ENCODE data around the gene CLCN2.

CLCN2 gene

DNA sequence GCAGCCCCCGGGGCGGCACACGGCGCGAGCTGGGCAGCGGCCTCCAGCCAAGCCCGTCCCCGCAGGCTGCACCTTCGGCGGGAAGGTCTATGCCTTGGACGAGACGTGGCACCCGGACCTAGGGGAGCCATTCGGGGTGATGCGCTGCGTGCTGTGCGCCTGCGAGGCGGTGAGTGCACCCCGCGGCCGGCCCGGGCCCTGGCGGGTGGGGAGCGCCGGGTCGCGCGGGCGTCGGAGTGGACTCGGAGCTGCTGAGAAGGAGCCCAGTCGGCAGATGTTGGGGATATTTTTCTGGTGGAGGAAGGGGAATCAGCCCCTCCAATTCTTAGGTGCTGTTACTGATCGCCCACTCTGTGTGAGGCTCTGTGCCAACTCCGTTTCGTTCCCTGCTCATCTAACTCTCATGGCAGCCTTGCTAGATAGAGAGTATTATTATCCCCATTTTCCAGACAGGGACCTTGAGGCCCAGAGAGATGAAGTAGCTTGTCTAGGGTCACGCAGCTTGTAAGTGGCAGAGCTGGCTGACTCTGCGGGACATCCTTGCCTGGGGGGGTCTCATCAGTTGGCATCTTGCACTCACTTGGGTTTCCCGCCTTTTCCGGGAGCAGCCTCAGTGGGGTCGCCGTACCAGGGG, 19.3 kb upstream of the CLCN2 start:
- DNase-seq (ENCODE audit: low spot score), result no peak

DNA sequence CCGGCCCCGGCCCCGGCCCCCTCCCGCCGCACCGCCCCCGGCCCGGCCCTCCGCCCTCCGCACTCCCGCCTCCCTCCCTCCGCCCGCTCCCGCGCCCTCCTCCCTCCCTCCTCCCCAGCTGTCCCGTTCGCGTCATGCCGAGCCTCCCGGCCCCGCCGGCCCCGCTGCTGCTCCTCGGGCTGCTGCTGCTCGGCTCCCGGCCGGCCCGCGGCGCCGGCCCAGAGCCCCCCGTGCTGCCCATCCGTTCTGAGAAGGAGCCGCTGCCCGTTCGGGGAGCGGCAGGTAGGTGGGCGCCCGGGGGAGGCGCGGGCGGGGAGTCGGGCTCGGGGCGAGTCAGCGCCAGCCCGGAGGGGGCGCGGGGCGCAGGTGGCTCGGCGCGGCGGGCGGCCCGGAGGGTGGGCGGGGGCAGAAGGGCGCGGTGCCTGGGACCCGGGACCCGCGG, 18.8 kb upstream of the CLCN2 start:
- DNase-seq (ENCODE audit: low spot score), result no peak

DNA sequence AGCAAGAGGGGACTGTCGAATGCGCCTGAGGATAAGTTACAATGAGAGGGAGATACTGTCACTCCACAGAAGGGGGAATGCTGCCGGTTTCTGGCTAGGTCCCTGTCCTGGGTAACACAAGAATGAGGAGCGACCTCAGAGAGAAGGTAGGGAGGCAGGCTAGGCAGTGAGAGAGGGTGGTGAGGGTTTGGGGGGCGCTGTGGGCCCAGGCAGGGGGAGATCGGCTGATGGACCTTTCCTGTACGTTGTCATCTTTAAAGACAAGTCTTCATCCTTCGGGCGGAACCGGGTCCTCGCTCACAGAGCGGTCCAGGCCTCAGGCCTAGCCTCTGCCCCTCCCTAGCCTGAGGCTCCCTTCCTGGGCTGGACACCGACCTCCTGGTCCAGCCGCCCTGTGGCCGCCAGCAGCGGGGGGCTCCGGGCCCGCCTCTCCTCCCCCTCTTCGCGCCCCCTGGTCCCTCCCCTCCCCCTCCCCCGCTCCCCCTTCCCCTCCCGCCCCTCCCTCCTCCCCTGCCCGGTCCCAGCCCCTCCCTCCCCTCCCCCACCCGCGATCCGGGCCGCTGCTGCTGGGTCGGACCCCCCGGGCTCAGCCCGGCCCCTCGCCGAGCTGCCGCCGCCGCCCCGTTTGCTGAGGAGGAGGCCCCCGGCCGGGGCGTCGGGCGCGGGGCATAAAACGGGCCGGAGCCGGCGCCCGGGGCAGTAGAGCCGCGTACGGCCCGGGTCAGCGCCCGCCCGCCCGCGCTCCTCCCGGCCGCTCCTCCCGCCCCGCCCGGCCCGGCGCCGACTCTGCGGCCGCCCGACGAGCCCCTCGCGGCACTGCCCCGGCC, 18.2 kb upstream of the CLCN2 start, which contains the start of gene CHRD:
CHRD (plus strand) TSS at position 697 of the 827 bp plus-strand sequence. CDS start 265 bp downstream, outside the sequence.
- no peak for DNase-seq (ENCODE audit: low spot score)

DNA sequence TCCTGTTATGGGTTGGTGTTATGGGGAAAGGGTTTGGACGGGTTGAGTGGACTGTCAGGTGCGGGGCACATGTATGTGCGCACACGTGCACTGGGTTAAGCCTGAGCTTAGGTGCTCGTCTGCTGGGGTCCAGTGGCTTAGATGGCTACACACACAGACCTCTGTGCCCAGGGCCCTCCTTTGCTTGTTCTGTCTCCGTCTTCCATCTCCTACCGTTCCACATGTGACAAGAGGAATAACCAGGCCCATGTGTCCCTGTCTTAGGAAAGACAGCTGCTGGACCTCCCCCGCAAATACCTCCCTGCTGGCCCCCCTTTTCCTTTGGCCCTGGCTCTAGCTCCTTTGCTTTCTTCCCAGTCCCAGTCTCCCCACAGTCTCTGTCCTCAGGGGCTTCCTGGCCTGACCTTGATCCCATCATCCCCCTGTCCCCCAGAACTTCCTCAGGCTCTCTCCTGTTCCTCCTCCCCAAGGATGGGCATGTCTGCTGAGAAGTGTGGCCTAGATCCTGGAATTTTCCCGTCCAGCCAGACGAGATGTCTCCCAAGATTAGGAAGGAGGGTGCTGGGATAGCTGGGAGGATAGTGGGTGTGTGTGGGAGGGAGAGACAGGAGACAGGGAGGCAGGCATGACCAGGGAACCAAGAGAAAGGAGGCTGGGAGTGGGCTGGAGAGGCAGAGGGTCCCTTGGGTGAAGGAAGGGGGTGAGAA, 17.4 kb upstream of the CLCN2 start:
- DNase-seq (ENCODE audit: low spot score), result no peak

DNA sequence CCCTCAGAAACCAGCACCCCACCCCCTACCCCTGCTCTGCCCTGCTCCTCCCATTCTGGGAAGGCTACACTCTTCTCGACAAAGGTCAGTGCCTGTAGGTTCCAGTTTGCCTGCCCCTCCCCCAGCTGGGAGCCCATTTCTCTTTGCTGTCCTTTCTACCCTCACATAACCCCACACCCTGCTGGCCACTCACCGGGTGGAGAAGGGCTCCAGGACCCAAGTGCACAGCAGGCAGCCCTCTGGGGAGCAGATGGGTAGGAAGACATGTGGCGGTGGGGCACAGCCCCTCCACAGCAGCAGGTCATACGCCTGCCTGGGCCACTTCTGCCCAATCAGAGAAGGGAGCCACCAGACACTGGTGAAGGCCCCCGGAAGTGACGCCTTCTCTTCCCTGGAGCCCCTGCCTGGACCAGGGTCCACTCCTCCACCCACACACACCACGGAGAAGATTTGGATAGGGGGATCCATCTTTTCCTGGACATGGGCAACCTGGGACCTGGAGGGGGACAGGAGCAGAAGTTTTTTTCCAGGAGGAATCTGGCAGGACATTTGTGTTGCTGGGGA, 16.6 kb upstream of the CLCN2 start, which contains the start of gene THPO:
THPO (minus strand) TSS at position 326 of the 564 bp plus-strand sequence. CDS start 1,948 bp downstream, outside the sequence.
- DNase-seq (ENCODE audit: low spot score), result no peak

DNA sequence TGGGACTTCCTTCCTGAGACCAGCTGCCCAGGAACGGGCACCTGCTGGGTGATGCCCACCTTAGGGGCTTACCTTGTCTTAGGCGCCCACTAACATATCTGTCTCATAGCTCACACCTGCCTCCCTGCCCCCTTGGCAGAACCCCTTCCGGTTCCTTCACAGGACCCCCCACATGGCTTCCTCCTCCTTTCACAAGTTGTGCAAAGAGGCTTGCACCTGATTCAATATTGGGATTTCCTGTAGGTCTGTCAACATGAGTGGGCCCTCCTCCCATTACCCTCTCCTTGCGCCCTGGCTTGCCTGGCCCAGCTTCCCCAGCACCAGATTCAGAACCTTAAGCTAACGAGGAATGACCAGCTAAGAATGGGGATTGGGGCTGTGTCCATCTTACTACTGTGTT, 16.0 kb upstream of the CLCN2 start:
- DNase-seq (ENCODE audit: low spot score), result no peak

DNA sequence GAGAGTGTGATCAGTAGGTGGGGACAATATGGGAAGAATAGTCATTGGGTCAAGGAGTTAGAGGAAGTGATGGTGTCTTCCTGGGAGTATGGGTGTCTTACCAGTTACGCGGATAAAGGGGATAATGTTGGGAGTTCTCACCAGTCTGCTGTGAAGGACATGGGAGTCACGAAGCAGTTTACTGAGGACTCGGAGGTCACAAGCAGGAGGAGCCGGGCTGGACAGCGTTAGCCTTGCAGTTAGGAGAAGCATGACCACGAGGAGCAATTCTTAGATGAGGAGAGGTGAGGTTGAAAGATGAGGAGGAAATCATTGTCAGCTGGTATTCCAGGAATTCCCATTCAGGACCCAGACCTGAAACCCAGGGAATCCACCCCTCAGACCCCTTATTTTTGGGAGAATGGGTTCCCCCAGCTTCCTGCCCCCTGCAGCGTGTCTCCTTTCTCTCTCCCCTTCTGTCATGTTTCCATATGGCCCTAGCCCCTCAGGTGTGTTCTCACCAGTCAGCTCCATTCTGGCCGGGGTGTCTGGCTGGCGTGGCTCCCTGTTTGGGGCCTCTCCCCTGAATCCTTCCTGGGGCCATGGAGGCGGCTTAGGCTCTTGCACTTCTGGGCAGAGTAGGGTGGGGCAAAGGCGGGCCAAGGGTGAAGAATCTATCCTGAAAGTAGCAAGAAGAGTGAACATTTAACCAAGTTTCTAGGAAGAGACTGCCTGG, 14.5 kb upstream of the CLCN2 start:
- DNase-seq (ENCODE audit: low spot score), result no peak

DNA sequence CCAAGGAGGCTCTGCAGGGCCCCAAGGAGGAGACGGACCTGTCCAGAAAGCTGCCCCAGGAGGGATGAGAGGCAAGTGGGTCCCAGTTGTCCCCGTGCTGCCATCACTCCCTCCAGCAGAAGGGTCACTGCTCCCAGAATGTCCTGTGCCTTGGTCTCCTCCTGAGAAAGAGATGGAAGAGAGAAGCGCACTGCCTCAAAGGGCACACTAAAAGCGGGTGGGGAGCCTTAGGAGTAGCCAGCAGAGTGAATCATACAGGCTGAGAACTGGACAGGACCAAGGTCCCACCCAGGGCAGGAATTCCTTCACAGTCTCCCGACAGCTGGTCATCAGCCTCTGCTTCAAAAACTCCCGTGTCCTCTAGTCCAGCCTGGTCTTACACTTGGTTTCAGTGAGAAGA, 12.0 kb upstream of the CLCN2 start:
- no peak for DNase-seq (ENCODE audit: low spot score)

DNA sequence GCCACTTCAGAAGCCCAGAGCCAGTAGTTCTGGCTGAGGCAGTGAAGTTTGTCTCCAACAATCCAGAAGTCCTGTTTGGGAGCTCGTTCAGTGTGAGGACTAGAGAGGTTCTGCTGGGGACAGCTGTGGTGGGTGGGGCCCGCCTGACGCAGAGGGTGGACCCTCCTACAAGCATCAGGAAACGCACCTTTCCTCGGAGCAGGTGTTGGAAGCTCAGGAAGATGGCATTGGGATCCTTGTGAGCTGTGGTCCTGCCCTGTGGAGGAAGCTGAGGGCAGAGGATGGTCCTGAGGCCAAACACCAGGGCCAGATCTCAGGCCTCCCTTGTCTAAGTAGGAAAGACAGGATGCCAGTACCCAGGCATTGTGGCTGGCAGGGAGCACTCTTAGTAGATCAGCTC, 11.5 kb upstream of the CLCN2 start:
- DNase-seq (ENCODE audit: low spot score), result no peak

DNA sequence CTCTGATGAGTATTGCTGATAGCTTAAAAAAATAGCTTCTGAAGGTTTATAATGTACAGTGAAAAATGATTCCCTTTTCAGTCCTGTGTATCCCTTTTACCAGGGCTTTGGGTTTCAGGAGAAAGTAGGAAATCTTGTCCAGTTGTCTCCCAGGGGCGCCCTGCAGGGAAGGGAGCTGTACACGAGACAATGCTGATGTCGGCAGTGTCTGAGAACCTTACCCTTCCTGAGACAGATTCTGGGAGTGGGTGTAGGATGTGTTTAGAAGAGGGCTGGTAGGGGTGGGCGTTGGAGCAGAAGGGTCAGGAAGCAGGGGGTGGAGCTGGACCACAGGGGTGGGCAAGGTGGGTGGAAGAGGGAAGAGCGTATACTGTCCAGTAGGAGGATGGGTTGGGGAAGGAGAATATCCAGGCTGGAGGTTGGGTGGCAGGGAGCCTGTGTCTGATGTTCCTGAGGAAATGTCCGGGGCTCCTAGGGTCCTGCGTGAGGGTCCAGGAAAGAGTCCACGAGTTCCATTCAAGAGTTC, 11.0 kb upstream of the CLCN2 start:
- DNase-seq (ENCODE audit: low spot score), result no peak

DNA sequence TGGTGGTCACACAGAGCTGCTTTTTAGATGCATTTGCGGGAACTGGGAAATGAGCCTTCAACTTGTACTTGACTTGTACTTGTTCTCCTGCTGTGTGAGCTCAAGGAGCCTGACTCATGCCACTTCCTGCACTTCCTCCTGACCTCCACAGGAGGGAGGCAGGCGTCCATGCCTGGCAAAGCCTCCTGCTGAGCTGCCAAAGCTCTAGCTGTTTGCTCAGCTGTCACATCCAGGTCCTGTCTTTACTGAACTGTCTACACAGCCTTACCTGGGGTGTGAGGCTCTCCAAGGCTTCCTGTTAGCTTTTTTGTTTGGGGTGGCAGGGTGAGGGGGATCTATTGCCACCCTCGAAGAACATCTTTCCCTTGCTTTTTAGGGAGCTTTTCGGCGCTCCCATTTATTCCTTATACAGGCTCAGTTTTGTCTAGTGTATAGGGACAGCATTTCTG, 10.2 kb upstream of the CLCN2 start:
- DNase-seq (ENCODE audit: low spot score), result peak; percentile 93

DNA sequence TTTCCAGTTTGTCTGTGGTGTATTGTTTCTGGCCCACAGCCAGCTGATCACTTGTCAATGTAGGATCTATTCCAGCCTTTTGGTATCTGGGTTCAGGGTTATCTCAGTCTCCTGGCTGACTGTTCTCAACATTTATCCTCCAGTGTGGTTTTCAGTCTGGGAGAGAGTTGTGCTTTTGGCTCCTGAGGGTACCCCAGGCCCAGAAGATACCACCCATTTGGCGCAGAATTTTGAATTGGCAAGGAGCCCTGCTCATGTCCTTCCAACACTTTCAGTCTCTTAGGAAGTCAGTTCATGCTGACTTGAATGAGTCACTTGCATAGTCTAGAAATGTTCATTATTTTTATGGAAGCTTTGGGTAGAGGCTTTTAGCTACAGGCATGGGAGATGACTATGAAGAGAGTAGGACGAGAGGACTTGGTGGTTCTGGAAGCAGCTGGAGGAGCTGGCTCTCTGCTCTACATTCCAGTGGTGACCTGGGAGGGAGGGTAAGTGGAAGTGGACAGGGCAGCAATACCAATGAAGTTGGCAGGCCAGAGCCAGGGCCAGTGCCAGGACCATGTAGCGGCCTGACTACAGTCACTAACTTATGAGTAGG, 7.3 kb upstream of the CLCN2 start:
- DNase-seq (ENCODE audit: low spot score), result no peak

DNA sequence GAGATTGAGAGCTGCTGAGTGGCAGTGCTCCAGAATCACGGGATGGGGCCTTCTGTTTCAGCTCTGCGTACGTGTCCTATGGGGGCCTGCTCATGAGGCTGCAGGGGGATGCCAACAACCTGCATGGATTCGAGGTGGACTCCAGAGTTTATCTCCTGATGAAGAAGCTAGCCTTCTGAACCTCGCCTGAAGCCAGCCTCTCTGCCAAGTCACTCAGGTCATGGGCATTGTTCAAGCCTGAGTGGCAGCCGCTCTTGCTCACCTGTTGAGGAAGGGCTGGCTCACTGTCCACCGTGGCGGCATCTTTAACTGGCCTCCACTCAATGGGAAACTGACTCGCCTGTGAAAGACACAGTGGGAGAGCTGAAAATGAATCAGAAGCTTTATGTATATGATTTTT, 6.7 kb upstream of the CLCN2 start:
- DNase-seq (ENCODE audit: low spot score), result no peak

DNA sequence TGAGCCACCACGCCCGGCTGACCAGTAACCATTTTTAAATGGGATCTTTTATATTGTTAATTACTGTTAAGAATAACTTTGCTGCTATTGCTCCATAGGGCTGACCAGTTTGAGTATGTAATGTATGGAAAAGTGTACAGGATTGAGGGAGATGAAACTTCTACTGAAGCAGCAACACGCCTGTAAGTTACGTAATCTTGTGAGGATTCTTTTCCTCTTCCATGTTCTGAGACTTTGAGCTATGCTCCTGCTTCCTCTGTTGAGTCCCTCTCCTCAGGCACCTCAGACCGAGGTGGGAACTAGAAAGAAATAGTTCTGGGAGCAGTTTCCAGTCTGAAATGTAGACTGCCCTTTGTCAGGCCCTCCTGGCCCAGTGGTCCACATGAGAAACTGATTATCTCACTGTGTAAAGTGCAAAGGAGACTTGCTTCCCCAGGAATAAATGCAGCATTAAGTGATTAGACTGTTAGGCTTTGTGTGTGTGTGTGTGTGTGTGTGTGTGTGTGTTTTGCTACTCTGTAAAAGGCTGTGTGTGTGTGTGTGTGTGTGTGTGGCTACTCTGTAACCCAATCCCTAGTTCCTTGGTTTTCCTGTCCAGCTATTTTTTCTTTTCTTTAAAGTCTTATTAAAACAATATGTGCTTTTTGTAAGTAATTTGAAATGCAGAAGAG, 5.3 kb upstream of the CLCN2 start:
- DNase-seq (ENCODE audit: low spot score), result no peak

DNA sequence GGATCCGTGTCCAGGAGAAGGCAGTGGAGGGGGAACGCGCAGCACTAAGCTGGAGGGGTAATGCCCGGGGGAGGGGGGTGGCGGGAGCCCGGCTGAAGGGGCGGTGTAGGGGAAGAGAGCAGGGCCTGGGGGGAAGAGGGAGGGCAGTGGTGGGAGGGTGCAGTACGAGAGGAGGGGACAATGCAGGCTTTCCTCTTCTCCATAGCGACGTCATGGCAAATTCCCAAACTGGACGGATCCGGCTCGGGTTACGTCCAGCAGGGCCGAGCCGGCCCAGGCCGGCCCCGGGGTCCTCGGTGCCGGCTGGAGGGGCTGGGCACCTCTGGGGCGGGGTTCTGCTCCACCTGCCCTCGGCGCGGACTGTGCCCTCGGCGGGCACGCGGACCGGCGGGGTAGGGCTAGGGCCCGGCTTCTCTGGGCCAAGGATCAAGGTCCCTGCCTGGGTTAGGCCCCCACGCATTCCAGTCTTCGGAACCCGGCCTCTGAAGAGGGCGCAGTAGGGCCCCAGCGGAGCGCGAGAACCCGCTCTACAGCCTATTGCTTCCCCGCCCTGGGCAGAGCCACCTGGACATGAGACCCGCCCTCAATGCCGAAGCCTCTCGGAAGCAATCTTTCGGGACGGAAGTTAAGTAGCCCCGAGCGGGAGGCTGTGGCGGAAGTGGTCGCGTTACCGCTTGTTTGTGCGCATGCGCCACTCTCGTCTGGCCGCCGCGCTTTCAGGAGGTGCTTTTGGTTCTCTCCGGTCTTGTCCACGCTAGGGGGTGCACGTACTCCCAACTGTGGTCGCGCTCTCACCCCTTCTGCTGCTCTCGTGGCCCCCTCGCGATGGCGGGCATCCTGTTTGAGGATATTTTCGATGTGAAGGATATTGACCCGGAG, 1.5 kb upstream of the CLCN2 start:
- peak; percentile 97 for DNase-seq (ENCODE audit: low spot score)

DNA sequence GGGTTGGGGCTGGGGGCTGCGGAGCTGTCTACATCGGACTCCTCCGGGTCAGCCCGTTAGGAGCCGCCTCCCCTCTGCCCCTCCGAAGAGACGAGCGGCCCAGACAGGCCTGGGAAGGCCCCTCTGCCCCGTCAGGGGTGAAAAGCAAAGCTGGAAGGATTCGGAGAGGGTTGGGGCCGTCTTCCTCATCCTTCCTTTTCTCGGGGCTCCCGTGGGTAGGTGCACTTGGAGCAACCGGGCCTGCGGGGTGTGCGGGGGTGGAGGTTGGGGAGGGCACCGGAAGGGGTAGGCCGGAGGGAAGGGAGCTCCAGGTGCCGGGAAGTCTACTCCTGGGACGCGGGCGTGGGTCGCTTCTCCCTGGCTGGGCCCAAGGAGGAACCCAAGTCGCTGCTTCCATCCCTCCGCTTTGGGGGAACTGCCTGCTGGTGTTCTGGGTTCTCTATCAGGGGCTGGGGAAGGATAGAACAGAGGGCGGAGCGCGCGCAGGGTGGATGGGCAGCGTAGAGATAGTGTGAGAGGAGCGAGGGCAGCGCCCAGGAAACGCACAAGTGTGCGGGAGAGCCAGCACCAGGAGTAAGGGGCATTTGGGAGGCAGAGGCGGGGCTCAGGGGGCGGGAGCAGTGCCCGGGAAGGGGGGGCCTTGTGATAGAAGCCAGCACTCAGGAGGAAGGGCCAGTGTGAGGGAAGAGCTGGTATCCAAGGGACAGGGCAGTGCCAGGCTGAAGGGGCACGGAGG, 695 bp upstream of the CLCN2 start:
- peak; percentile 72 for DNase-seq (ENCODE audit: low spot score)

DNA sequence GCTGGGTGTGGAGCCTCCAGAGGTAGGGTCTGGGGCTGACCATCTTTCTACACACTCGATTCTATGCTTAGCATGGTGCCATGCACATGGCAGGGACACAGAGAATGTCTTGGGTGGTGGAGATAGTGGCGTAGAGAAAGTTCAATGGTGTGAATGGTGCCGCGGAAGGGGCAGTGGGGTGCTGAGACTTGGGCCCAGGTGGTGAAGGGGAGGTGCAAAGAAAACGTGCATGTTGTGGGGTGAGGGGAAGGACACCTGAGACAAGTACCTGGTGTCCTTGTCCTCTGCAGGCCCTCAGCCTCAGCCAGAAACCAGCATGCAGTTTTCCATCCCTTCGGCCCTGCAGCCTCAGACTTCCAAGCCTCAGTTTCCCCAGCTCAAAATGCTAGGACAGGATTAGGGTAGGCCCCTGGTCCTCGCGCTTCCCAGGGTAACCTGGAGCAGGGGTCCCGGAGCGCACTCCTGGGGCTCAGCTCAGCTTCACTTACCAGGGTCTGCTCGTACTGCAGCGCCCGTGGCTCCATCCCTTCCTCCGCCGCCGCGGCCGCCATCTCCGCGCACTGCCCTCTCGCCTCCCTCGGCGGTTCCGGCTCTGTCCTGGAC, 375 bp downstream of the CLCN2 start:
- no peak for DNase-seq (ENCODE audit: low spot score)
